Stimulated activated naive CD8-positive, alpha-beta T cell treated with anti-CD3 and anti-CD28 coated beads, Interleukin-15, amount 100 ng/mL, for 72 hours (primary cell): ENCODE data around the gene UGT8.

Experiments
- ATAC-seq: fragments of 150-1000 bp; cut with Tn5 transposase; 2 replicates; pipeline ENCODE4 v1.10.0; 2021; ENCODE audit warnings: mild to moderate bottlenecking, moderate library complexity
- DNase-seq, 2 donors: peaks; one replicate each; pipeline ENCODE4 v3.0.0; 2021 to 2022
- H3K27ac Mint-ChIP-seq, 2 donors: one replicate each; pipeline ENCODE4 v1.8.0; 2022; ENCODE audit warnings: mild to moderate bottlenecking in 2 of 2, mixed read lengths in 2 of 2, moderate library complexity in 2 of 2
- H3K27me3 Mint-ChIP-seq: one replicate; pipeline ENCODE4 v1.8.0; 2022; ENCODE audit warnings: mixed read lengths
- H3K4me1 Mint-ChIP-seq: one replicate; pipeline ENCODE4 v1.8.0; 2022; ENCODE audit warnings: mild to moderate bottlenecking, mixed read lengths
- H3K4me3 Mint-ChIP-seq, 2 donors: one replicate each; pipeline ENCODE4 v1.8.0; 2022; ENCODE audit warnings: mild to moderate bottlenecking in 2 of 2, mixed read lengths in 2 of 2, moderate library complexity in 1 of 2
- H3K9me3 Mint-ChIP-seq, 2 donors: one replicate each; pipeline ENCODE4 v1.8.0; 2022; ENCODE audit warnings: mixed read lengths in 2 of 2

UGT8 gene

DNA sequence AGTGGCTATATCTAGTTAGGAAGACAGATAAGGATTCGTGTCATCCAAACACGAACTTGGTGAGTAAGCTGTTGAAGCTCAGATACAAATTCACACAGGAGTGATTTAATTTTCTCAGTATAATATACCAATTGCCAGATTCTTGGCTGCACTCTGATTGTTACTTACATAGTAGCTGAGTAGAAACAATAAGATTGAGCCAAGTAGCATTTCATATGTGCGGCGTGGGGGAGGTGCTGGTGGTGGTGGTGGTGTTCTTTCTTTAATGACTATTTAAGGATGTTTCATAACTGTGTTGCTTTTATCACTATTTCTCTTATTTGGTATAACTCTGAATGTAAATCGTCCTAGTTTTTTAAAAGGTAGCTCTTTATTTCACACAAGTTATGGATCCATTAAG is 102.9 kb downstream of the UGT8 start:
- H3K9me3 Mint-ChIP-seq, result no peaks in the 10 kb centered on the region
- H3K4me3 Mint-ChIP-seq, result no peak overlapping the region
- DNase-seq, result no peak
- peaks cover 12% of the 10 kb centered on the region for H3K27me3 Mint-ChIP-seq
- H3K4me1 Mint-ChIP-seq, result no peaks in the 10 kb centered on the region
- no peak for ATAC-seq
- H3K27ac Mint-ChIP-seq, result no peak overlapping the region

- Mint-ChIP-seq H3K9me3 (no peaks in the 10 kb centered on the region), H3K27ac (no peak overlapping the region), H3K4me3 (no peak overlapping the region), H3K27me3 (no peaks in the 10 kb centered on the region), H3K4me1 (no peaks in the 10 kb centered on the region)
- ATAC-seq (no peak), DNase-seq (no peak)
Measured at GRCh38 chr4:114717432-114717831, 118.8 kb downstream of the UGT8 start.

GRCh38 chr4:114725066-114725465 is 126.5 kb downstream of the UGT8 start:
- ATAC-seq, result no peak
- Mint-ChIP-seq H3K4me3 (no peak overlapping the region), H3K4me1 (no peaks in the 10 kb centered on the region), H3K27me3 (peaks cover 10% of the 10 kb centered on the region), H3K9me3 (no peaks in the 10 kb centered on the region), H3K27ac (no peak overlapping the region)
- no peak for DNase-seq

DNA sequence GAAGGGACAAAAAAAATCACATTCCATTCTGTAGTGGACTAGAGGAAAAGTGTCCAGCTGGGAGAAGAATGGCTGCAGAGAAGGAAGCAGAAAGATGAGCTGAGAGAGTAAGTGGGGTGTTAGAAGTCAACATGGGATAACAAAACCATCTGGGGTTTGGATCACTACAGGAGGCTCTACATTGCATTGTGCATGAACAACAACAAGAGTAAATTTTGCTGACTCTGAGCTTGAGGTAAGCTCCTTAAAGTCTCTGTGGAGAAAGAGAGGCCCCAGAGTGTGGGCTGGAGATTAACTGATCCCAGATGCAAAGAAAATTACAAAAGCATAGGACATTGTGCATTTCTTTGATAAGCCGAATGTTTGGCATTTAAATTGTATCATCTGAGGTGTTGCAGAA is 128.9 kb downstream of the UGT8 start:
- ATAC-seq (no peak), DNase-seq (no peak)
- Mint-ChIP-seq H3K9me3 (no peaks in the 10 kb centered on the region), H3K4me1 (no peaks in the 10 kb centered on the region), H3K27me3 (peaks cover 10% of the 10 kb centered on the region), H3K4me3 (no peak overlapping the region), H3K27ac (peak overlapping the region in 1 of 2 donors; percentile 79)
